DOHH2 (cell line): Measurements from ENCODE around the gene INKA2.

Experiments used
- H3F3A ChIP-seq: fragments of 200-600 bp; sonication (generic), shearing (Covaris generic); 2 replicates; pipeline ENCODE4 v1.6.0; 2016; ENCODE audit warnings: antibody characterized with exemption, mild to moderate bottlenecking; ENCODE audit not compliant: control insufficient read depth, insufficient read depth
- H3K27ac ChIP-seq: fragments of 200-600 bp; sonication (generic); 2 replicates; pipeline ENCODE4 v1.5.1; 2014; ENCODE audit warnings: low read depth, mild to moderate bottlenecking, low read length, moderate library complexity
- H3K27me3 ChIP-seq: fragments of 200-600 bp; sonication (generic); 2 replicates; pipeline ENCODE4 v1.6.1; 2014; ENCODE audit warnings: mild to moderate bottlenecking, low read length, mixed read lengths; ENCODE audit not compliant: control insufficient read depth
- H3K36me3 ChIP-seq: fragments of 200-600 bp; sonication (generic); 2 replicates; pipeline ENCODE4 v1.6.1; 2014; ENCODE audit warnings: mild to moderate bottlenecking, low read length, moderate library complexity, mixed read lengths; ENCODE audit not compliant: control insufficient read depth
- H3K4me1 ChIP-seq: fragments of 200-600 bp; sonication (generic); 2 replicates; pipeline ENCODE4 v1.6.1; 2014; ENCODE audit warnings: mild to moderate bottlenecking, low read length, mixed read lengths; ENCODE audit not compliant: control insufficient read depth
- H3K4me2 ChIP-seq: fragments of 200-600 bp; sonication (generic); 2 replicates; pipeline ENCODE4 v1.6.0; 2014; ENCODE audit warnings: mild to moderate bottlenecking, low read length, moderate library complexity
- H3K4me3 ChIP-seq: fragments of 200-600 bp; sonication (generic); 2 replicates; pipeline ENCODE4 v1.5.1; 2014; ENCODE audit warnings: mild to moderate bottlenecking, low read length, mixed read lengths
- H3K79me2 ChIP-seq: fragments of 200-600 bp; sonication (generic); 2 replicates; pipeline ENCODE4 v1.6.1; 2014; ENCODE audit warnings: mild to moderate bottlenecking, low read length, mixed read lengths; ENCODE audit not compliant: control insufficient read depth
- H3K9me2 ChIP-seq: fragments of 200-600 bp; sonication (generic); replicated peaks from 2 replicates; pipeline ENCODE4 v1.6.1; 2014; ENCODE audit warnings: mild to moderate bottlenecking, low read length, mixed read lengths; ENCODE audit not compliant: control insufficient read depth
- H3K9me3 ChIP-seq: fragments of 200-600 bp; sonication (generic); 2 replicates; pipeline ENCODE4 v1.6.1; 2014; ENCODE audit warnings: antibody characterized with exemption, low read length, mixed read lengths; ENCODE audit not compliant: control insufficient read depth, insufficient read depth
- H4K20me1 ChIP-seq: fragments of 200-600 bp; sonication (generic); 2 replicates; pipeline ENCODE4 v1.6.0; 2014; ENCODE audit warnings: low read depth, mild to moderate bottlenecking, antibody characterized with exemption, low read length, moderate library complexity; ENCODE audit not compliant: control insufficient read depth, insufficient read depth
- CTCF ChIP-seq: fragments of 200-600 bp; sonication (generic); IDR thresholded peaks from one replicate; pipeline ENCODE4 v1.5.1; 2014; ENCODE audit warnings: antibody characterized with exemption, mild to moderate bottlenecking, low read depth, low read length; ENCODE audit not compliant: poor library complexity, severe bottlenecking
- EZH2phosphoT487 ChIP-seq: fragments of 200-600 bp; sonication (generic); IDR thresholded peaks from 2 replicates; pipeline ENCODE4 v1.6.1; 2017; ENCODE audit warnings: borderline replicate concordance, mild to moderate bottlenecking, antibody characterized with exemption, low read length, moderate library complexity, mixed read lengths

INKA2 gene

GRCh38 chr1:111730706-111731105, 8.5 kb downstream of the INKA2 start:
- no peaks in the 10 kb centered on the region for H3K79me2 ChIP-seq
- no peaks in the 10 kb centered on the region for H4K20me1 ChIP-seq
- peaks cover 6% of the 10 kb centered on the region; the same call in 1 of the 2 replicates for H3K4me1 ChIP-seq
- H3K9me2 ChIP-seq: no peaks in the 10 kb centered on the region
- H3K27ac ChIP-seq: no peak overlapping the region
- no peak overlapping the region for H3K4me3 ChIP-seq
- TF ChIP-seq CTCF: no peak
- TF ChIP-seq EZH2phosphoT487: no peak
- H3K9me3 ChIP-seq: no peaks in the 10 kb centered on the region
- no peaks in the 10 kb centered on the region for H3K27me3 ChIP-seq
- H3K4me2 ChIP-seq: no peak overlapping the region
- H3K36me3 ChIP-seq: no peaks in the 10 kb centered on the region
- H3F3A ChIP-seq: no peaks in the 10 kb centered on the region

- Histone ChIP-seq H3K36me3 (no peaks in the 10 kb centered on the region), H3K27me3 (no peaks in the 10 kb centered on the region), H3K9me3 (no peaks in the 10 kb centered on the region), H3K79me2 (no peaks in the 10 kb centered on the region), H3K9me2 (no peaks in the 10 kb centered on the region), H4K20me1 (no peaks in the 10 kb centered on the region), H3K27ac (no peak overlapping the region), H3K4me2 (no peak overlapping the region), H3K4me3 (no peak overlapping the region), H3F3A (no peaks in the 10 kb centered on the region), H3K4me1 (peaks cover 6% of the 10 kb centered on the region; the same call in 1 of the 2 replicates)
- TF ChIP-seq EZH2phosphoT487 (no peak), CTCF (no peak)
These were observed 9.1 kb downstream of the INKA2 start for GRCh38 chr1:111729946-111730681.

GRCh38 chr1:111729271-111729921, 9.8 kb downstream of the INKA2 start:
- no peak overlapping the region for H3K4me2 ChIP-seq
- H3K9me3 ChIP-seq: no peaks in the 10 kb centered on the region
- no peaks in the 10 kb centered on the region for H4K20me1 ChIP-seq
- H3K27me3 ChIP-seq: no peaks in the 10 kb centered on the region
- no peak overlapping the region for H3K27ac ChIP-seq
- H3K36me3 ChIP-seq: no peaks in the 10 kb centered on the region
- no peaks in the 10 kb centered on the region for H3F3A ChIP-seq
- H3K4me3 ChIP-seq: no peak overlapping the region
- TF ChIP-seq EZH2phosphoT487 (no peak), CTCF (no peak)
- H3K9me2 ChIP-seq: no peaks in the 10 kb centered on the region
- peaks cover 7% of the 10 kb centered on the region; the same call in 1 of the 2 replicates for H3K4me1 ChIP-seq
- H3K79me2 ChIP-seq: no peaks in the 10 kb centered on the region
